ENCODE measurements around the gene SSH2.
A peak's percentile ranks its signal among the peaks of the same experiment; 100 is the strongest.
"Not testable (repeated sequence)": the region's sequence is repeated elsewhere in the genome, so short reads cannot be mapped to it uniquely, and the experiment has no call there.

Gene SSH2

DNA sequence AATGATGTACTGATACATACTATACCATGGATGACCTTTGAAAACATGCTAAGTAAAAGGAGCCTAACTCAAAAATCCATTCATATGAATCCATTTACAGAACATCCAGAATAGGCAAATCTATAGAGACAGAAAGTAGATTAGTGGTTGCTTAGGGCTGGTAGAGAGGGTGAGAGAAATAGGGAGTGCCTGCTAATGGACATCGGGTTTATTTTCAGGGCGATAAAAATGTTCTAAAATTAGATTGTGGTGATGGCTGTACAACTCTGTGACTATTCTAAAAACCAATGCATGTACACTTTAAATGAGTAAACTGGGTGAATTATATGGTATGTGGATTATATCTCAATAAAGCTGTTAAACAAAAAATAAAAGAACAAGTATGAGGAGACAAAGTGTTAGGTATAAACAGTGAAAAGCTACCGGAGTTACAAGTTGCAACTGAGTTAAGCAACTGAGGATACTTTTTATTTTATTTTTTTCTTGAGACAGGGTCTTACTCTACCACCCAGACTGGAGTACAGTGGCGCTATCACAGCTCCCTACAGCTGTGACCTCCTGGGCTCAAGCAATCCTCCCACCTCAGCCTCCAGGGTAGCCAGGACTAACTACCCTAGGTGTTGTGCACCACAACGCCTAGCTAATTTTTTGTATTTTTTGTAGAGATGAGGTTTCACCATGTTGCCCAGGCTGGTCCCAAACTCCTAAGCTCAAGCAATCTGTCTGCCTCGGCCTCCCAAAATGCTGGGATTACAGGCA is 231.8 kb downstream of the SSH2 start:
- DNase-seq, result no peak

DNA sequence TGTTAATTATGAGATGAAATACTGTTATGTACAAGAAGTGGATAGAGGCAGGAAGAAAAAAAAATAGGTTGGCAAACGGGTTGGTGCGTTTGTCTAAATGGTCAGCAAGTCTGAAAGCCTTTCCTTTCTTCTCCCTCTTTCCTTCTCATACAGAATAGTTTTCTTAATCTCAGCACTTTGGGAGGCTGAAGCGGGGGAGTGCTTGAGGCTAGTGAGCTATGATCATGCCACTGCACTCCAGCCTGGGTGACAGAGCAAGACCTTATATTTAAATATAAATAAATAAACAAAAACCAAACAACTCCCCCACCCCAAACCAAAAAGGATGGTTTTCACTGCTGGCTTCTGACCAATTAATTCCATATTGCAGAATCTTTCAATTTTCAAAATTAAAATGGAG is 232.7 kb downstream of the SSH2 start:
- DNase-seq, result no peak

DNA sequence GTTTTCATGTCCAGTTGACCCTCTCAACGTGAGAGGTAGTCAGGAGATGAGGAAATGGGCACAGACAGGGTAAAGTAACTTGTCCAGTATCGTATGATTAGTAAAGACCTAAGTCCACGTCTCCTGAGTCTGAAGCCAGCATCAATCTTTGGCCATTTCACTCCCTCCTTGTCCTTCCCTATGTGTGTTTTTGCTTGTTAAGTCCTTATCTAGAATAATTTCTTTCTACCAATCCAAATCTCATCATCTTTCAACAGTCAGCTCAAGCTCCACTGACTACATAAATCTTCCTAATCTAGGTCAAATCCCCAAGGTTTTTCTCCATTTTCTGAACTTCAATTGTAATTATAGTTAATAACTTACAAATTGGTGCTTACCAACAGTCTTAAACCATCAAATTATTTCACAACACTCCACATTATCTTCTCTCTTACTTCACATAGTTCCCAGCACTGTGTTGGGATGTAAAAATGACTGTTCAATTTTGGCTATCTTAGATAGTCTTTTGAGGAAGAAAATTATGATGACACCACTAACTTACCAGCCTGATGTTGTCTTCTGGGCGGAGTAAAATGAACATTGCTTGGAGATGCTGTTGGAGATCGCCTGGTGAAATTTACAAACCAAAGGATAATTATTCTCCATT is 235.0 kb downstream of the SSH2 start:
- DNase-seq, result no peak

DNA sequence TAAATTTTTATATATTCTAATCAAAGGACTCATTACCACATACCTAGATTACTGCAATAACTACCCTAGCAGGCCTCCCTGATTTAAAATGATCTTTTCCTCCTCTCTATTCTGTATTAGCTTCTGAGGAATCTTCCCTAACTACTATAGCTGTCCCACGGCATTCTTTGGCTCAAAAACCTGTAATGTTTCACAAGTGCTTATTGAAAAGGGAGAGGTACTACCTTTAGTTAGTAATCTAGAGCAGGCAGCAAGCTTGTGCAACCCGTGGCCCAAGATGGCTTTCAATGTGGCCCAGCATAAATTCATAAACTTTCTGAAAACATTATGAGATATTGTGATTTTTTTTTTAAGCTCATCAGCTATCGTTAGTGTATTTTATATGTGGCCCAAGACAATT is 236.3 kb downstream of the SSH2 start:
- DNase-seq, result no peak

DNA sequence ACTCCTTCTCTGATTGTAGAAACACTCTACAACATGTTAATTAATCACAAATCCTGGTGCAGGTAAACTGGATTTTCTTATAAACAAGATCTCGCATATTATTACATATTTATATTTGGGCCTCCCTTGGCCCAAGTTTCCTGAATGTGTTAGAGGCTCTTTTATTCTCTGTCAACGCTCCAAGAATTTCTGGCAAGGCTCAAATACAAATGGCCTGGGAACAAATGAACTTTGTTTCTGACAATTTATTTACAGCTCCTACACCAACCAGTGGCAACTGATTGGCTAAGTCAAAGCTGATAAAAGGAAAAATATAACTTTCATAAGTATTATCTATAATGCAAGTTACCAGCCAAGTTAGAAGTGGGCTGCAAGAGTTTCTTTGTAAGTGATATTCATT is 242.4 kb downstream of the SSH2 start:
- no peak for DNase-seq

DNA sequence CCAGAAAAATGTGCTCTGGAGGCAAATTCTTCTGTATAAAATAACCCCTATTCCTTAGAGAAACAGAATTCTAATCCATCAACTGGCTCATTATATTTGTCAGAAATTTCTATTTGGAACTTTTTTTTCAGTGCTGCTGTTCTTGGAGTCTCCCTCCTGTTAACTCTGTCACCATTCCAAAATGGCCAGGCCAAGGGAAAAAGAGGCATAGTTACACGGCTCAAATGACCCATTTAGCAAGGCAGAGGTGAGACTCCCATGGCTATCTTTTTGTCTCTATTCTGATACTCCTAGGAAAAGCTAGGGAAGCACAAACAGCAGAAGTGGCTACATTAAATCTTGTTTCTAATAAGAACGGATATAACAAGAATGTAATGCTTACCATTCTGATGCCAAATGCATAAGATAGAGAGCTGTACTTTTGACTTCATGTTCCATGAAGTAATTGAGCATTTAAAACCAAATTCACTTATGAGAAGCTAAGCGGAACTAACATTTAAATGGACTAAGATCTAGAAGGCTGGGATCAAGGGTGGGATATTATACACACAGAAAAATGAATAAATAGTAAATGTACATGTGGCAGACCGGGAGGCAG is 242.9 kb downstream of the SSH2 start:
- no peak for DNase-seq

DNA sequence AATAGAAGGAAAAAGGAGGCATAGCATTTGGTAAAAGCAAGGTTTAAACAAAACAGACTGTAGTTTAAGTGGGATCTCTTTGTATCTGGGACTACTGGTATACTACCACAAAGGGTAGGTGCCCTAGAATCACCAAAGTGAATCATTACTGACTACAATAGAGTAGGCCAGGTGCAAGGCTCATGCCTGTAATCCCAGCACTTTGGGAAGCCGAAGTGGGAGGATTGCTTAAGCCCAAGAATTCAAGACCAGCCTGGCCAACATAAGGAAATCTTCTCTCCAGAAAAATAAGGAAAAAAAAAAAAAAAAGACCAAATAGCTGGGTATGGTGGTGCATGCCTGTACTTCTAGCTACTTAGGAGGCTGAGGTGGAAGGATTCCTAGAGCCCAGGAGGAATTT is 246.5 kb downstream of the SSH2 start:
- DNase-seq, result no peak

DNA sequence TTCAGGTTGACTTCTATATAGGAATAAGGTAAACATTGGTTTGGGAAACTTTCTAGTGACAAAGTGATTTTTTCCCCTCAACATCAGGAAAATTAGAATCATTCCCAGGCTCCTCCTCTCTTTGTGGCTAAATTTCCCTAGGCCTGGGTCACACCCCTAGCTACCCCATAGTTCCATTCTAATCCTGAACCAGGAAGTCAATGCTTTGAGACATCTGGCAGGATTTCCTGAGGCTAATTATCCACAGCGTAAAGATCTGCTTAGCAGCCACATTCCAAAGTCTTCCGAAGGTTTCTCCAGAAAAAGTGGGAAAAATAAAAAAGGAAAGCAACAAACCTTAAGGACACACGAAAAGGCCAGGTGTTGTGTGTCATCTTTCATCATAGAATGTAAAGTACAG is 247.0 kb downstream of the SSH2 start:
- DNase-seq, result no peak

DNA sequence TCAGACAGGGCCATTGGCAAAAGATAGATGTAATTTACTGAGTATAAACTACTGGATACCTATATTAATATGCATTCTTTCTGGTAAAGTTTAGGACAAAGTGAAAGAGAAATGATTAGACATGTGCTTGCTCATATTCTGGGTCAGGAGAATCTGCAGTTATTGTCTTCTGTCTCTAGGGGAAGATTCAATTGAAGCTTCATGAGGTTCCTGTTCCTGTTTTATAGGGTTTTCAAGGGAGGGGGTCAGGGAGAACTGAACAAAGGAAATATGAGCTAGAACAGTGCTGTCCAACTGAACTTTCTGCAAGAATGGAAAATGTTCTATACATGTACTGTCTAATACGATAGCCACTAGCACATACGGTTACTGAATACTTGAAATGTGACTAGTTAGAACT is 248.0 kb downstream of the SSH2 start:
- peak; percentile 61 for DNase-seq

DNA sequence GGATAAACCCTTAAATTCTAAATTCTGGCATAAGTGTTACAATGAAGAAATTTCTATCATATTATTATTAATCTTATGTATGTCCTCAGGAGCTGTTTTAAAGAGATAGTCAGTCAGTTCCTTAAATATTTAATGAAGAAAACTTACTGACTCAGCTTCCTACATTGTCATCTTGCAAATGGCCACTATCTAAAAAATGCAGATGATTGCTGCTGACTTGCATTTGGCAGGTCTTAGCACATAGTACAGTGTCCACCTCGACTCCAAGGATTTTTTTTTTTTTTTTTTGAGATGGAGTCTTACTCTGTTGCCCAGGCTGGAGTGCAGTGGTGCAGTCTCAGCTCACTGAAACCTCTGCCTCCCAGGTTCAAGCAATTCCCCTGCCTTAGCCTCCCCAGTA is 252.2 kb downstream of the SSH2 start:
- DNase-seq, result peak; percentile 3

DNA sequence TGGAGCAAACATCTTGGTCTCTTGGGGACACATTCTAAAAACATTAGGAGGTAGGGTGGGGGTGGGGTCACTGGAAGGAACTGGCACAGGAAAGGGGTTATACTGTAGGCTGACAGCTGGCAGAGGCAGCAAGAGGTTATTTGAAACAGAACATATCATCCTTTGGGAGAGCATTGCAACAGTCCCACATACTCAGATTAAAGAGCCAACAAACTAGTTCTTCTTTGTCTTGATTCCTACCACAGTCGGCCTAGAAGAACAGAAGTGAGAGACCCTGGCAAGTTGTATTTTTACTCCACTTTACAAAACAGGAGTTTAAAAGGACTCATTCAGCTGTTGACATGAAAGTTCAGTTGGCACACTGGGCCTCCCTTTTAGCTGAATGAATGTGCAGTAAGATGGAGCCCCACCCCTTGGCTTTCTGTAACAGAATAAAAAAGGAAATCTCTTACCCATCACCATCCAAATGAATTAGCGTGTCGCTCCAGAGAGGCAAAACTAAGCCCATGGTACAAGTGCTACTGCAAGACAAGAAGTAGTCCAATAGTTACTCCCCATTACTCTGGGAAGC is 252.7 kb downstream of the SSH2 start:
- DNase-seq, result peak; percentile 11

DNA sequence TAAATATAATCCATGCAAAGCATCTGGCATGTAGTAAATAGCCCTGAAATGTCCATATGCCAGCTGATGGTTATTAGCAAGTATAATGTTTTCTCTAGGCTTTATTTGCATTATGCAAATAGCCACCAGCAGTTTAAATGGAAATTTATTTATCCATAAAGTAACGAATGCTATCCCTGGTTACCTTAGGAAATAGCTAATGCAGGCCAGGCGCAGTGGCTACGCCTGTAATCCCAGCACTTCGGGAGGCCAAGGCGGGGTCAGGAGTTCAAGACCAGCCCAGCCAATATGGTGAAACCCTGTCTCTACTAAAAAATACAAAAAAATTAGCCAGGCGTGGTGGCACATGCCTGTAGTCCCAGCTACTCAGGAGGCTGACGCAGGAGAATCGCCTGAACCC is 254.1 kb downstream of the SSH2 start:
- not testable (repeated sequence) for DNase-seq

DNA sequence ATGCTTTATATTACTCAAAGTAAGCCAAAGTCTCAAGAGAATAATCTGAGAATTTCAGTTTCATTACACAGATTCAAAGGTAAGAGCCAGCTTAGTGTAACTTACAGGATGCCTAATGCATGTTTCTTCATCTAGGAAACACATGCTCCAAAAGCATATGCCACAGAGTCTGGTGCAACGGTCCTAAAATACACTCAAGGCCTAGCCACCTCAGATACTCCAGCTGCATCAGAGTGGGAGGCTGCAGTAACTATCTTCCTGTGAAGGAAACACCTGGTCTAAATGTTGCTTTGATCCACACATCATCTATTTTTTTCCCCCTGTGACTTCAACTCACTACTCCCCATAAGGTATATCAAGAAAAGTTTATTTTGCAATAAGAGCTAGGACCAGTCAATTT is 255.7 kb downstream of the SSH2 start:
- peak; percentile 88 for DNase-seq

DNA sequence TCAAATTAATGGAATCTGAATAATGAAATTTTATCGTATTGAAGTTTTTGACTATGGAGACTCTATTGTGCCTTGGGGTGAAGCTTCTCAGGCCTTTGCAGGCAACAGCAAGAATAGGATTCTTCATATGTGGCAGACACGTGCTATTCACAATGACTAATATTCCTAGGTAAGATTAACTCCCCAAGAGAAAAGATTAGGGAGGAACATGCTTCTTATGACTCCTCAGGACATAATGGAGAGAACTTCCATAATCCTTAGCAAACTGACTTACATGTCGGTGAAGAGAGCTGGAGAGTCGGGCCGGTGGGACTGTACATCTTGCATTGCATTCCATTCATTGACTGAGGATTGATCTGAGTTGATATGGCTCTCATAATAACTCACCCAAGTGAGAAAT is 258.4 kb downstream of the SSH2 start:
- no peak for DNase-seq

DNA sequence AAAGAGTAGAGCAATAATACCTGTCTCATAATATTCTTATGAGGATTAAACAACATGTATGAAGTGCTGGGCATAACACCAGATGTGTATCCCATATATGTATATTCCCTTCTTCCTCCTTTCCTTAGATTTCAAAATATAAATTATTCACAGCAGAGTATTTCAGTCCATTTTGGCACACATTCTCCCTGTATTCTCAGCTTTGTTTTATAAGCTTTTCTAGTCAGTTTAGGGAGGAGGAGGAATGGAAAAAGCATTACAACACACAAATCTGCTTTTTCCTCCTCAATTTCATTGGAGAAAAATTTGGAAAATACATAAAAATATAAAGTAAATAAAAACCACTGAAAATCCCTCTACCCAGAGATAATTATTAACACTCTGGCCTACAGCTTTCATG is 260.8 kb downstream of the SSH2 start:
- no peak for DNase-seq

DNA sequence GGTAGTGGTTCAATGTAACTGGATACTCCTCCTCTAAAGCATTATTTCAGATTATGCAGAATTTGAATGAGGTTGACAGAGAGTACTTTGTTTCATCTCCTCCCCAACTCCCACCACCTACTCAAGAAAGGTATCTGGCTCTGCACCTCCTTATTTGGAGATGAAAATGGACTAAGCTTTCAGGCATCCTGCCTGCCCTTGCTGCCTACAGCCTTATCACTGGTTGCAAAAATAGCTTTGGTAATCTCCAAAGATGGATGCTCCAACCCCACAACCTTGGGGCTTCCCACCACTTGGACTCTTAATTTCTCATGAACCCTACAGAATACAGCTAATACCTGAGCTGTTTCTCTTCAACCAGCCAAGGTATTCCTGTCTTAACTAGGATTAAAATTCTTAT is 262.1 kb downstream of the SSH2 start:
- no peak for DNase-seq

DNA sequence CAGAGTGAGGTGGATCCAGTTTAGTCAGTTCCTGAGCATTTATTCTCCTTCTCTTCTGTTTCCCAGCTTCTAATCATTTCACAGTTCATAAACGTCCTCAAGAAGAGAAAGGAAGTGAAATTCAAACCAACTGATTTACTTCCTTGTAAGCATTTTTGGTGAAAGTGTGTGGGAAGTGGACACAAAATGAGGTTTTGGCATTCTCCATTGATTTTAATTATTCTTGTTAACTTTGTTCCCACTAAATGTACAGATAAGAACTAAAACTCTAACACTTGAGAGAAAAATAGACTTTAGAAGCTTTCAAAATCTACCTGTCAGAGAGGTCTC is 264.6 kb downstream of the SSH2 start:
- no peak for DNase-seq

DNA sequence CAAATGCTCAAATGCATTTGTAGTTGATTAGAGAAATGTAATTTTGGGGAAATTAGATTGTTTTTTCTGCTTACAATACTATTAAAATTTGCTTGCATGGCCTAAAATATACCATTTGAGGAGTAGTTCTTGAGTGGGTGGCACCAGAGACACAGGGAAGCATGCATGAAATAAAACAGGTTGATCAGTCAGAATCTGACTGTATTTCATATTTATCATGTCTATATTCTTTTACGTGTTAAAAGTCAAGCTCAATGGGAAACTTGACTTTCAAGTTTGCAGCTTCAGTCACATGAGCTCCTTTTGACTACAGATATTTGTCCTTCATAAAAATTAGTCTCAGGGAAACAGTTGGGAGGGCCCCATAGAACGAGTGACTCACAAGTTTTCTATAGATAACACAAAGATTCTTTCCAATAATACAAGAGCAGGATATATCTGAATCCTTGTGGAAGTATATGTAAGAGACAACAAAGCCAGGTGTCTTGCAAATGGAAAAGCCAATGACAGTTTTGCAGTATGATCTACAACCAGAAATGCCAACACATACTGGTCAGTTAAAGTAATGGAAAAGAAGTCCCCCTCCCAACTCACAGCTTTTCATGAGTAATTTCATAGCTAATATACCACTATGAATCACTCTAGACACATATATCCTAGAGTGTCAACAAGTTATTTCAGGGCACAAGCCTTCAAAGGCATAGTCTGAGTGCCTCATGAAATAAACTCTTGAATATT is 265.1 kb downstream of the SSH2 start:
- DNase-seq, result no peak

DNA sequence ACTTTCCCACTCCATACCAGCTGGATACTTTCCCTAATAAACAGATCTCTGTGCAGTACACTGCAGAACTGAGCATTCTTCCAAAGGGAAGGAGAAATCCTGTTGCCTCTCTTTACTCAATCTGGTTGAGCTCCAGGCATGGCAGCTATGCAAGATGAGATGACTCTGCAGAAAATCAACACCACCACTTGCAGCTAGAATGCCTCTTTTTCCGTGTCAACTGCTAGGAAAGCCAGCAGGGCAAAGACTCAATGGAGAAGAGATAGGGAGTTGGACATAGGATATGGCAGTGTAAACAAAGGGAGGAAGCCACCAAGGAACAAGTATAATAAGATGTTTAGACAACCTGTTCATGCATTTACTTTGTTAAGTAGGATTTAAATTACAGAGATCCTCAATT is 266.9 kb downstream of the SSH2 start:
- DNase-seq, result no peak

DNA sequence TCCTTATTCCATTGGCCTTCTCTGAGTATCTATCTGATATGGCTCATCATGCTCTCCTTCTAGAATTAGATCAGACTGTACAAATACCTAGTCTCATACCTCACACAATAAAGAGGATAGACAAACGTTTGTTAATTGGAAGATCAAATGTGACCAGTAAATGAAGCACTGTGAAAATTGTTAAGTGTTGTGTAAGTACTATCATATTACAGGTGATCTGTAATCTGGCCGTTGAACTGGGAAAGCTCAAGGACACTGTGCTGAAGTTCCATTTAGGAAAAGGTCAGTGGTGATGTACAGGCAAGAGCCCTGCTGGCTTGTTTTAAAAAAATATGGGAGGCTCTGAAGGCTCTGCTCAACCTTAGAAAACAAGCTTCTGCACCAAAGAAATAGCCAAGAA is 268.8 kb downstream of the SSH2 start:
- DNase-seq, result no peak

DNA sequence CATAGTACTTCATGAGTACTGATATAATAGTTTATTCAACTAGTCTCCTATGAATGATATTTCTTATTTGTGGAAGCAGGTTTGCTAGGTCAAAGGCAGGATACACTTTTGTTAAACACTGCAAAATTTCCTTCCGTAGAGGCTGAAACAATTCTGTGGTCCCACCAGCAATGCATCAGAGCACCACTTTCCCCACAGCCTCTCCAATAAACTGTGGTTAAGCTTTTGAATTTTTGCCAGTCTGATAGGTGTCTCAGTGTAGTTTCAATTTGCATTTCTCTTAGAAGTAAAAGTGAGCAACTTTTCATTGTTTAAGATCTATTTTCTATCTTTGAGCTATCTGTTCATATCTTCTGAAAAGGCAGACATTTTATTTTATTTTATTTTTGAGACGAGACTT is 270.9 kb downstream of the SSH2 start:
- no peak for DNase-seq

DNA sequence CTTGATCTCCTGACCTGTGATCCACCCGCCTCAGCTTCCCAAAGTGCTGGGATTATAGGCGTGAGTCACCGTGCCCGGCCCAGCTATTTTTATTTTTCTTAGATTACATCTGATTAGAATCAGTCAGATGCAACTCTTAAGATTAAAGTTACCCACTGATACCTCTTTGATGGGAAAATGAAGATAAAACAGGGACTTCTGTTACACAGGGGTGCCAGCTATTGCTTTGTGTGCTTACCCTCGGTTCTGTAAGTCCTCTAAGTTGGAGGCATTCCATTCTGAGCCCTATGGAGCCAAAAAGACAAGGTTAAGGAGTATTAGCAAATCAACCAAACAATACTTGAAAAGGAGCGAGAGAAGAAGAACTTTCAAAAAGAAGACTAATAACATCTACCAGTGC is 274.7 kb downstream of the SSH2 start:
- no peak for DNase-seq

DNA sequence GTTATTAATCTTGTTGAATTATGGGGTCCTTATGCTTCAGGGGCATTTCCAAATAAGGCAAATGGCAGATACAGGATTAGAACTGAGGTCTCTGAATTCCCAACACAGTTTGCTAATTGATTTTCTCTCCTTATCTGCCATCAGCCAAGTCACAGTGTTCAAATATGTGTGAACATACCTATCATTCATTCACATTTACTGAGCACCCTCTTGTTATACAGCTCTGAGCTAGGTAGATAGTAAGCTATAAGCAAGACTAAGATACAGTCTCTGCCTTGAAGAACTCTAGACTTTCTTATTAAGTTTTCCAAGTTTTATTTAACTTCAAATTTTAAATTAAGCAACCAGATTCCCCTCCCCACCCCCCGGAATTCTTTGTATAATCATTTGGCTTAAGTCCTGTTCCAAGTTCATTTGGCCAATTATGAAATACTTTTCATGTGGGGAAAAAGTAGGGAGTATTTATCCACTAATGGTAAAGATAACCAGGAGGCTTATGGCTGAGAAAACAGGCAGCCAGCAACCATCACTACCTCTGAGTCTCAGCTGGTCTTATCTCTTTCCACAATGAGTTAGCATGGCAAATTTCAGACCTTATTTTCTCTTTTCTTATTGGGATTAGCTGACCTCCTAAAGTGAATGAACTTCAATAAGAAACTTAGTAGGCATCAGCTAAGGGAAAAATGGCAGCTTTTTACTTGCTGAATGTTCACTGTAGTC is 275.9 kb downstream of the SSH2 start:
- no peak for DNase-seq

Data from GF-D8 (cell line).